SK-N-SH treated with all-trans-retinoic acid at 6 μM for 48 hours (cell line): ENCODE measurements around the gene TAF4B.

Experiments
- ATAC-seq: fragments of 200-7000 bp; cut with Tn5 transposase; 3 replicates; pipeline ENCODE4 v1.9.1; 2020; ENCODE audit warnings: mild to moderate bottlenecking, moderate library complexity
- ARNTL ChIP-seq: fragments of 450-650 bp; formaldehyde crosslinking; IDR thresholded peaks from 2 replicates; pipeline ENCODE4 v1.5.0; 2020; ENCODE audit warnings: low read depth, mild to moderate bottlenecking, moderate library complexity, borderline replicate concordance
- BACH2 ChIP-seq: fragments of 250-450 bp; sonication (Bioruptor Pico); IDR thresholded peaks from 2 replicates; pipeline ENCODE4 v1.9.0; 2021; ENCODE audit warnings: mild to moderate bottlenecking, borderline replicate concordance
- CSDC2 ChIP-seq: fragments of 250-450 bp; sonication (Bioruptor Pico); IDR thresholded peaks from 2 replicates; pipeline ENCODE4 v1.5.0; 2020; ENCODE audit warnings: mild to moderate bottlenecking, moderate library complexity
- CSRNP3 ChIP-seq: fragments of 250-450 bp; sonication (Bioruptor Pico); IDR thresholded peaks from 2 replicates; pipeline ENCODE4 v1.5.1; 2021; ENCODE audit warnings: mild to moderate bottlenecking, moderate library complexity
- ESRRG ChIP-seq: fragments of 250-450 bp; sonication (Bioruptor Pico); IDR thresholded peaks from 2 replicates; pipeline ENCODE4 v1.6.1; 2021; ENCODE audit warnings: mild to moderate bottlenecking
- GLIS3 ChIP-seq: fragments of 250-450 bp; sonication (Bioruptor Pico); IDR thresholded peaks from 2 replicates; pipeline ENCODE4 v1.5.0; 2020; ENCODE audit warnings: mild to moderate bottlenecking, moderate library complexity
- OSR1 ChIP-seq: fragments of 250-450 bp; sonication (Bioruptor Pico); IDR thresholded peaks from 2 replicates; pipeline ENCODE4 v1.8.0; 2022; ENCODE audit warnings: moderate library complexity, mild to moderate bottlenecking, inconsistent platforms
- POU6F1 ChIP-seq: fragments of 250-450 bp; sonication (Bioruptor Pico); IDR thresholded peaks from 2 replicates; pipeline ENCODE4 v1.8.0; 2021; ENCODE audit warnings: low read depth, mild to moderate bottlenecking, moderate library complexity, borderline replicate concordance
- RARB ChIP-seq: fragments of 250-450 bp; sonication (Bioruptor Pico); IDR thresholded peaks from 2 replicates; pipeline ENCODE4 v1.8.0; 2021; ENCODE audit warnings: mild to moderate bottlenecking, moderate library complexity
- SNAI2 ChIP-seq: fragments of 250-450 bp; sonication (Bioruptor Pico); IDR thresholded peaks from 2 replicates; pipeline ENCODE4 v1.5.0; 2020; ENCODE audit warnings: mild to moderate bottlenecking, moderate library complexity
- TOX ChIP-seq: fragments of 250-450 bp; sonication (Bioruptor Pico); IDR thresholded peaks from 2 replicates; pipeline ENCODE4 v1.8.0; 2021; ENCODE audit warnings: mild to moderate bottlenecking, moderate library complexity, borderline replicate concordance
- TSHZ2 ChIP-seq: fragments of 250-450 bp; sonication (Bioruptor Pico); IDR thresholded peaks from 2 replicates; pipeline ENCODE4 v1.5.0; 2020; ENCODE audit warnings: mild to moderate bottlenecking, moderate library complexity
- ZC3H10 ChIP-seq: fragments of 250-450 bp; sonication (Bioruptor Pico); IDR thresholded peaks from 2 replicates; pipeline ENCODE4 v1.5.1; 2021; ENCODE audit warnings: mild to moderate bottlenecking, moderate library complexity
- ZFP3 ChIP-seq: fragments of 250-450 bp; sonication (Bioruptor Pico); IDR thresholded peaks from 2 replicates; pipeline ENCODE4 v1.5.0; 2020; ENCODE audit warnings: mild to moderate bottlenecking, moderate library complexity
- ZFP30 ChIP-seq: fragments of 450-650 bp; formaldehyde crosslinking; IDR thresholded peaks from 2 replicates; pipeline ENCODE4 v1.5.0; 2022; ENCODE audit warnings: mild to moderate bottlenecking, moderate library complexity
- ZNF70 ChIP-seq: fragments of 450-650 bp; formaldehyde crosslinking; IDR thresholded peaks from 2 replicates; pipeline ENCODE4 v1.5.0; 2020; ENCODE audit warnings: mild to moderate bottlenecking, moderate library complexity
- TF ChIP-seq, protein P1 (sequence below): fragments of 250-450 bp; sonication (Bioruptor Pico); IDR thresholded peaks from 2 replicates; pipeline ENCODE4 v1.5.1; 2020; ENCODE audit warnings: low read depth, mild to moderate bottlenecking, moderate library complexity

The TAF4B gene

GRCh38 chr18:26279428-26279827, 53.2 kb downstream of the TAF4B start:
- TF ChIP-seq ARNTL (CRISPR knock-in tag) (no peak), RARB (CRISPR knock-in tag) (no peak), SNAI2 (no peak), ESRRG (CRISPR knock-in tag) (no peak), BACH2 (CRISPR knock-in tag) (no peak), ZFP3 (CRISPR knock-in tag) (no peak), ZFP30 (CRISPR knock-in tag) (no peak), CSDC2 (CRISPR knock-in tag) (no peak), TSHZ2 (no peak), TOX (CRISPR knock-in tag) (no peak), POU6F1 (CRISPR knock-in tag) (no peak), ZC3H10 (CRISPR knock-in tag) (no peak), GLIS3 (CRISPR knock-in tag) (no peak), ZNF70 (CRISPR knock-in tag) (no peak), OSR1 (CRISPR knock-in tag) (no peak), CSRNP3 (CRISPR knock-in tag) (no peak)
- TF ChIP-seq, protein P1, sequence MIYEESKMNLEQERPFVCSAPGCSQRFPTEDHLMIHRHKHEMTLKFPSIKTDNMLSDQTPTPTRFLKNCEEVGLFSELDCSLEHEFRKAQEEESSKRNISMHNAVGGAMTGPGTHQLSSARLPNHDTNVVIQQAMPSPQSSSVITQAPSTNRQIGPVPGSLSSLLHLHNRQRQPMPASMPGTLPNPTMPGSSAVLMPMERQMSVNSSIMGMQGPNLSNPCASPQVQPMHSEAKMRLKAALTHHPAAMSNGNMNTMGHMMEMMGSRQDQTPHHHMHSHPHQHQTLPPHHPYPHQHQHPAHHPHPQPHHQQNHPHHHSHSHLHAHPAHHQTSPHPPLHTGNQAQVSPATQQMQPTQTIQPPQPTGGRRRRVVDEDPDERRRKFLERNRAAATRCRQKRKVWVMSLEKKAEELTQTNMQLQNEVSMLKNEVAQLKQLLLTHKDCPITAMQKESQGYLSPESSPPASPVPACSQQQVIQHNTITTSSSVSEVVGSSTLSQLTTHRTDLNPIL = no peak
- no peak for ATAC-seq

GRCh38 chr18:26286008-26286407, 59.8 kb downstream of the TAF4B start:
- TF ChIP-seq, protein P1 = no peak
- TF ChIP-seq ZNF70 (CRISPR knock-in tag) (no peak), ZC3H10 (CRISPR knock-in tag) (no peak), ARNTL (CRISPR knock-in tag) (no peak), POU6F1 (CRISPR knock-in tag) (no peak)
- no peak for ATAC-seq

- TF ChIP-seq RARB (CRISPR knock-in tag) (no peak), GLIS3 (CRISPR knock-in tag) (no peak), ARNTL (CRISPR knock-in tag) (no peak), POU6F1 (CRISPR knock-in tag) (no peak), SNAI2 (no peak)
- no peak for ATAC-seq
These were observed 61.4 kb downstream of the TAF4B start for GRCh38 chr18:26287644-26288043.
